Astrocyte (in vitro differentiated cells and primary cell): ENCODE measurements around the gene HAPLN2. TPM values are rescaled to one million over a fixed set of nuclear protein-coding genes. Genes with fewer than 3 reads are reported as not detected.

ENCODE experiments used
- DNase-seq: peaks from one replicate; pipeline ENCODE4 v3.0.0-alpha.2; 2010; ENCODE audit warnings: low read depth
- FAIRE-seq: peaks from 2 replicates; lab custom pipeline; 2011; peaks lifted over from hg19 to GRCh38; lab: Jason Lieb, UNC
- H2AFZ ChIP-seq: 2 replicates; pipeline ENCODE4 v1.6.0; 2012; ENCODE audit warnings: low read depth, low read length, inconsistent platforms
- H3K27ac ChIP-seq: 2 replicates; pipeline ENCODE4 v1.5.1; 2011; ENCODE audit warnings: low read depth, low read length, inconsistent platforms
- H3K27me3 ChIP-seq: 2 replicates; pipeline ENCODE4 v1.6.0; 2011; ENCODE audit warnings: low read length, inconsistent platforms; ENCODE audit not compliant: insufficient read depth
- H3K36me3 ChIP-seq: 2 replicates; pipeline ENCODE4 v1.5.1; 2011; ENCODE audit warnings: low read length, inconsistent platforms; ENCODE audit not compliant: insufficient read depth
- H3K4me1 ChIP-seq: 2 replicates; pipeline ENCODE4 v1.5.1; 2011; ENCODE audit warnings: low read length, inconsistent platforms; ENCODE audit not compliant: insufficient read depth
- H3K4me2 ChIP-seq: 2 replicates; pipeline ENCODE4 v1.6.0; 2012; ENCODE audit warnings: low read length, inconsistent platforms
- H3K4me3 ChIP-seq: 2 replicates; pipeline ENCODE4 v1.5.1; 2011; ENCODE audit warnings: low read depth, mild to moderate bottlenecking, low read length, inconsistent platforms; ENCODE audit not compliant: insufficient read depth
- H3K79me2 ChIP-seq: 2 replicates; pipeline ENCODE4 v1.6.0; 2012; ENCODE audit warnings: mild to moderate bottlenecking, low read length, inconsistent platforms; ENCODE audit not compliant: insufficient read depth
- H3K9ac ChIP-seq: 2 replicates; pipeline ENCODE4 v1.6.0; 2012; ENCODE audit warnings: mild to moderate bottlenecking, low read length, inconsistent platforms
- H3K9me3 ChIP-seq: 2 replicates; pipeline ENCODE4 v1.5.1; 2012; ENCODE audit warnings: low read depth, mild to moderate bottlenecking, low read length, inconsistent platforms; ENCODE audit not compliant: insufficient read depth
- H4K20me1 ChIP-seq: 2 replicates; pipeline ENCODE4 v1.6.0; 2012; ENCODE audit warnings: low read length, inconsistent platforms; ENCODE audit not compliant: insufficient read depth
- H3K27ac Mint-ChIP-seq: one replicate; pipeline ENCODE4 v1.8.0; 2021; ENCODE audit warnings: mild to moderate bottlenecking, mixed read lengths; ENCODE audit not compliant: unreplicated experiment
- H3K27me3 Mint-ChIP-seq: one replicate; pipeline ENCODE4 v1.8.0; 2021; ENCODE audit warnings: low read depth, mixed read lengths; ENCODE audit not compliant: unreplicated experiment
- H3K36me3 Mint-ChIP-seq: one replicate; pipeline ENCODE4 v1.8.0; 2021; ENCODE audit warnings: low read depth, mixed read lengths; ENCODE audit not compliant: unreplicated experiment
- H3K4me1 Mint-ChIP-seq: one replicate; pipeline ENCODE4 v1.8.0; 2021; ENCODE audit warnings: low read depth, mixed read lengths; ENCODE audit not compliant: unreplicated experiment
- H3K4me3 Mint-ChIP-seq: one replicate; pipeline ENCODE4 v1.8.0; 2021; ENCODE audit warnings: mild to moderate bottlenecking, moderate library complexity, mixed read lengths; ENCODE audit not compliant: unreplicated experiment
- H3K9me3 Mint-ChIP-seq: one replicate; pipeline ENCODE4 v1.8.0; 2021; ENCODE audit warnings: mild to moderate bottlenecking, mixed read lengths; ENCODE audit not compliant: unreplicated experiment
- CTCF ChIP-seq: IDR thresholded peaks from 2 replicates; pipeline ENCODE4 v1.5.1; 2011; ENCODE audit warnings: low read depth, mild to moderate bottlenecking, inconsistent platforms, low read length, moderate library complexity; ENCODE audit not compliant: insufficient read depth
- EZH2 ChIP-seq: IDR thresholded peaks from 2 replicates; pipeline ENCODE4 v1.6.1; 2012; ENCODE audit warnings: mild to moderate bottlenecking, low read length, inconsistent platforms; ENCODE audit not compliant: insufficient read depth
- total RNA-seq: library from RNA; stranded (reverse); gene quantifications from 2 replicates; pipeline ENCODE4 v1.2.1, GENCODE V29; 2021

Gene HAPLN2
- total RNA-seq, 1 donor from 2014 or later, result not detected

DNA sequence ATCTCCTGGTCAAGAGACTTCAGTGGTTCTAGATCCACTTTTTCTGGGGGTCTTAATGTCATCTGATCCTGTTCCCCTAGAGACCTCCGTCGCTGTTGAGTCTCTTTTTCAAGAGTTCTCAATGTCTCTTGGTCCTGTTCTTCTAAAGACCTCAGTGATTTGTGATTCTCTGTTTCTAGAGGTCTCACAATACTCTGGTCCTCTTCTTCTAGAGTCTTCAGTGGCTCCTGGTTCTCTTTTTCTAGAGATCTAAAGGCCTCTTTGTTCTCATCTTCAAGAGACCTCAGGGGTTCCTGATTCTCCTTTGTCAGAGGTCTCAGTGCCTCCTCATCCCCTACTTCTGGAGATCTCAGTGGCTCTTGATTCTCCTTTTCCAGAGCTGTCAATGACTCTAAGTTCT lies 52.6 kb downstream of the HAPLN2 start:
- DNase-seq, result no peak
- Mint-ChIP-seq H3K36me3 (peaks cover 23% of the 10 kb centered on the region), H3K27me3 (no peaks in the 10 kb centered on the region), H3K9me3 (no peaks in the 10 kb centered on the region), H3K4me1 (peaks cover 59% of the 10 kb centered on the region), H3K4me3 (no peak overlapping the region), H3K27ac (peak overlapping the region; percentile 34)
- Histone ChIP-seq H3K4me2 (no peak overlapping the region), H3K27me3 (no peaks in the 10 kb centered on the region), H3K79me2 (peaks cover 34% of the 10 kb centered on the region), H3K27ac (no peak overlapping the region), H3K36me3 (peaks cover 17% of the 10 kb centered on the region), H4K20me1 (peaks cover 33% of the 10 kb centered on the region), H3K4me3 (no peak overlapping the region), H3K9ac (no peak overlapping the region), H3K9me3 (no peaks in the 10 kb centered on the region), H2AFZ (no peak overlapping the region), H3K4me1 (peaks cover 40% of the 10 kb centered on the region)
- no peak for FAIRE-seq
- TF ChIP-seq EZH2 (no peak), CTCF (no peak)

DNA sequence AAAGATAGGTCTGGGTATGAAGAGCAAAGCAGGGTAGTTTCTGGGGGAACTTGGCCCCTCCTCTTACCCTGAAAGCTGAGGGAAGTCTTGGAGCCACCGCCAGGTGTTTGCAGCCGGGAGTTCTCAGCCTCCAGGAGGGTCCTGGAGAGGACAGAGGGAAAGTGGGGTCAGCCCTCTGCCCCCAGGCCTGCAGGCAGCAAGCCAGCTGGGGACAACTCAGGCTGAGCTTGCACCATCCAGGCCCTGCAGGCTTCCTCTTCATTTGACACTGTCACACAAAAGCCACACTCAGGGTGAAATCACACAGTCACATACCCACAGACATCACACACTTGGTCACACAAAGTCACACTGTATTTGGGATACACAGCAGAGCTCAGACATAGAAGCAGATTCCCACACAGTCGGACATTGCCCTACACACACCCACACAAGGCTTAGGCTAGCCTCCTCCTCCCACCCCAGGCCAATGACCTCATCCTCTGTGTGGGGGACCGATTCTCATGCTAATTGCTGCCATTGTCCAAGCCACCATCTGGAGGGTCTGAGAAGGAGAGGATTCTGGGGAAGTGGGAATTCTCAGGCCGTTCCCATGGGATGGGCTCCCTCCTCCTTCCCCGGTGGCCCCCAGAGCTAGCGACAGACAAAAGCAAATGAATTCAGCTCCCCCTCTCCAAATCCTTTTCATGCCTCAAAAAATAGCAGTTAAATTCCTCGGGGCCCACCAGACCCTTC lies 54.3 kb downstream of the HAPLN2 start:
- no peaks in the 10 kb centered on the region for H3K9me3 ChIP-seq
- H3K27ac ChIP-seq, result peak overlapping the region; percentile 47
- H3K4me1 Mint-ChIP-seq, result peaks cover 50% of the 10 kb centered on the region
- peak overlapping the region; percentile 90 for H3K4me3 Mint-ChIP-seq
- H4K20me1 ChIP-seq, result peaks cover 33% of the 10 kb centered on the region
- TF ChIP-seq CTCF, result no peak
- peak overlapping the region; percentile 77 for H3K9ac ChIP-seq
- no peaks in the 10 kb centered on the region for H3K27me3 ChIP-seq
- H3K4me1 ChIP-seq, result peaks cover 40% of the 10 kb centered on the region
- H3K27ac Mint-ChIP-seq, result peak overlapping the region; percentile 81
- H2AFZ ChIP-seq, result peak overlapping the region; percentile 5
- FAIRE-seq, result no peak
- DNase-seq, result no peak
- peaks cover 23% of the 10 kb centered on the region for H3K36me3 Mint-ChIP-seq
- peaks cover 43% of the 10 kb centered on the region for H3K79me2 ChIP-seq
- peak overlapping the region; percentile 97 for H3K4me2 ChIP-seq
- H3K36me3 ChIP-seq, result peaks cover 17% of the 10 kb centered on the region
- no peaks in the 10 kb centered on the region for H3K9me3 Mint-ChIP-seq
- H3K4me3 ChIP-seq, result peak overlapping the region; percentile 35
- peaks cover 2% of the 10 kb centered on the region for H3K27me3 Mint-ChIP-seq

Other genes starting within 250 kb of the HAPLN2 start
- 51.7 and 56.6 TPM in 2 replicates for gene MEF2D, start 118.6 kb upstream of the HAPLN2 start, total RNA-seq
- gene IQGAP3, start 46.9 kb upstream of the HAPLN2 start, total RNA-seq, result 1.9 and 2.2 TPM in 2 replicates
- gene TTC24, start 39.7 kb upstream of the HAPLN2 start, total RNA-seq, result not detected in 2 replicates
- gene NAXE, start 27.6 kb upstream of the HAPLN2 start, total RNA-seq, result 48.5 and 51.1 TPM in 2 replicates
- 20.6 and 22.8 TPM in 2 replicates for gene GPATCH4, start 17.9 kb upstream of the HAPLN2 start, total RNA-seq
- gene BCAN, start 22.7 kb downstream of the HAPLN2 start, total RNA-seq, result 0.29 and 0.41 TPM in 2 replicates
- gene NES, start 58.0 kb downstream of the HAPLN2 start, total RNA-seq, result 280 and 310 TPM in 2 replicates
- 278 and 339 TPM in 2 replicates for gene CRABP2, start 86.2 kb downstream of the HAPLN2 start, total RNA-seq
- gene METTL25B, start 109.1 kb downstream of the HAPLN2 start, total RNA-seq, result 9.9 and 11.1 TPM in 2 replicates
- gene ISG20L2, start 109.4 kb downstream of the HAPLN2 start, total RNA-seq, result 30.1 and 33.4 TPM in 2 replicates
- 37.4 and 46.5 TPM in 2 replicates for gene MRPL24, start 121.7 kb downstream of the HAPLN2 start, total RNA-seq
- 179 and 190 TPM in 2 replicates for gene HDGF, start 132.3 kb downstream of the HAPLN2 start, total RNA-seq
- 75.5 and 78.3 TPM in 2 replicates for gene PRCC, start 148.1 kb downstream of the HAPLN2 start, total RNA-seq
- 0.89 and 1.1 TPM in 2 replicates for gene SH2D2A, start 197.4 kb downstream of the HAPLN2 start, total RNA-seq
- gene INSRR, start 239.7 kb downstream of the HAPLN2 start, total RNA-seq, result 0.05 TPM in 1 of 2 replicates, not detected in the other
- gene NTRK1, start 241.4 kb downstream of the HAPLN2 start, total RNA-seq, result 0.10 and 0.27 TPM in 2 replicates